Posterior vena cava (tissue), 2 donors: ENCODE data around the gene GOLGA8B. TPM values are rescaled to one million over a fixed set of nuclear protein-coding genes. Genes with fewer than 3 reads are reported as not detected.
A peak's percentile ranks its signal among the peaks of the same experiment; 100 is the strongest.
"Not testable (repeated sequence)": the region's sequence is repeated elsewhere in the genome, so short reads cannot be mapped to it uniquely, and the experiment has no call there.

Experiments
- DNase-seq: peaks from one replicate; pipeline ENCODE4 v3.0.0-alpha.2; 2020; ENCODE audit warnings: low spot score
- intact Hi-C, 2 donors: fragments of 100-400 bp; cut with DNase I; formaldehyde crosslinking; loops; one replicate each; pipeline versions ENCODE4 v1.14.1 to v1.14.2; 2022 to 2023
- long read RNA-seq, 2 donors: library from polyadenylated mRNA; unstranded; transcript quantifications; one replicate each; pipeline ENCODE4 v2.0.0, GENCODE V29; 2020 to 2021
- total RNA-seq, 2 donors: library from RNA; stranded (reverse); fragmentation: NEBNext Ultra II Directional; extraction: Animal tissue kit (Norgen Biotek cat#: 25700); gene quantifications; one replicate each; pipeline ENCODE4 v1.2.1, GENCODE V29; 2021
- donor health status: DM: yes; HTN: yes; CAD: no.
- donor health status: DM: yes; HTN: yes; CAD: no.

Gene GOLGA8B, protein sequence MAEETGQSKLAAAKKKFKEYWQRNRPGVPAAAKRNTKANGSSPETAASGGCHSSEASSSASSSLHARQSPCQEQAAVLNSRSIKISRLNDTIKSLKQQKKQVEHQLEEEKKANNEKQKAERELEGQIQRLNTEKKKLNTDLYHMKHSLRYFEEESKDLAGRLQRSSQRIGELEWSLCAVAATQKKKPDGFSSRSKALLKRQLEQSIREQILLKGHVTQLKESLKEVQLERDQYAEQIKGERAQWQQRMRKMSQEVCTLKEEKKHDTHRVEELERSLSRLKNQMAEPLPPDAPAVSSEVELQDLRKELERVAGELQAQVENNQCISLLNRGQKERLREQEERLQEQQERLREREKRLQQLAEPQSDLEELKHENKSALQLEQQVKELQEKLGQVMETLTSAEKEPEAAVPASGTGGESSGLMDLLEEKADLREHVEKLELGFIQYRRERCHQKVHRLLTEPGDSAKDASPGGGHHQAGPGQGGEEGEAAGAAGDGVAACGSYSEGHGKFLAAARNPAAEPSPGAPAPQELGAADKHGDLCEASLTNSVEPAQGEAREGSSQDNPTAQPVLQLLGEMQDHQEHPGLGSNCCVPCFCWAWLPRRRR
- 10 to 100 TPM; 41.8 to 52.0 TPM for total RNA-seq
- long read RNA-seq, donor 1, partial matches to known transcripts, result 6 of 10 reads
- long read RNA-seq, donor 1, other reads (novel, unspliced or antisense), result 4 of 10 reads
- long read RNA-seq, donor 2, partial matches to known transcripts, result 1 of 3 reads
- long read RNA-seq, donor 2, other reads (novel, unspliced or antisense), result 2 of 3 reads

- intact Hi-C loops, result no loop called here
- peak; percentile 84 for DNase-seq
Observed at GRCh38 chr15:34583399-34584329, at the start of gene GOLGA8B. Gene GOLGA8B (minus strand): TSS chr15:34583651. CDS start chr15:34535912, 47,739 bp downstream.

GRCh38 chr15:34633165-34633564 is 49.7 kb upstream of the GOLGA8B start:
- intact Hi-C loops, DNase-seq: not testable (repeated sequence)

DNA sequence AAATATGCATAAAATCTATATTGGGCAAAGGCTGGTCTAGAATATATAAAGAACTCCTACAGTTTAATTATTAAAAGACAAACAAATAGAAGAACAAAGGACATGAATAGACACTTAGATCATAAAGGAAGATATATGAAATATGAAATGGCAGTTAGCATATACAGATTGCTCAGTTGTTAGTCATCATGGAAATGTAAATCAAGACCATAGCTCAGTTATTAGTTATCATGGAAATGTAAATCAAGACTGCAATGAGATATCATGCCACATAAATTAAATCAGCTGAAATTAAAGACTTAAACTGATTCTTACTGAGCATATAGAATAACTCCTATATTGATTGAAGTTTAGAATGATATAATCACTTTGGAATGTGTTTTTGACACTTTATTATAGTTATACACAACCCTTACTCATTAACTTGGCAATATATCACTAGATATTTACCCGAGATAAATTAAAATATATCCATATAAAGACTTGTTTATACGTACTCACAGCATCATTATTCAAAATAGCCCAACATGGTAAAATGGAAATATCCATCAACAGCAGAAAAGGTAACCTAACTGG is 45.2 kb upstream of the GOLGA8B start:
- intact Hi-C loops, result no loop called here

DNA sequence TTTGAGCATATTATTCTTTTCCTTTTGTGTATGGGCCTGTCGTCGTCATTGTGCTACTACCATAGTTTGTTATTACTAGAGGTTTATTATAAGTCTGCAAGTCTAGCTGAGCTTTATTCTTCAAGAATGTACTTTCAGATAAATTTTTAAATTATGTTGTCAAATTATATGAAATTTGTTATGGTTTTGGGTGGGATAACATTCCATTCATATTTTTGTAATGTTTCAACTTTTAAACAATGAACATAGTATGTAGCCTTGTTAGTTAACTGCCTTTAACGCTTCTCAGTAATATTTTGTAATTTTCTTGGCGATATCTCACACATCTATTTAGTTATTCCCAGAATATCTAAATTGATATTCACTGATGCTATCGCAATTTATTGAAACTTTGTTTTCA is 41.6 kb upstream of the GOLGA8B start:
- intact Hi-C loops, result no loop called here
- no peak for DNase-seq

More for the DNA sequence above, 45.2 kb upstream of the GOLGA8B start:
- DNase-seq, result no peak

DNA sequence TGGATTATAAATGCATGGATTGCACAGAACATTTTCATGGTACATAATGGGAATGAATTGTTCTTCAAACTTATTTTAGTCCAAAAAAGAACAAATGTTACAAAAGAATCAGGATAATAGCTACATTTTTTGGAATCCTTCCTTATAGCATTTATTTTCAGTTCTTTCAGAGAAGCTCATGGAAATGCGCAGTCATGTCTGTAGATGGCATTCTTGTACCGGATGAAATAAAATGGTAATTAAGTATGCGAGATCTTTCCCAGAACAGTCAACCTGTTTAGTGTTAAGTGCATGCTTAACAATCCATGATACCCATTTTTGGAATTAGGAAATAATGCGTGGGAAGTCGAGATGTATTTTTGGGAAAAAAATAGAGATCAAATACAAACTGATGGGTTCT is 38.2 kb upstream of the GOLGA8B start:
- intact Hi-C loops, result loop anchor here in 1 of 2 donors (5.0 kb wide), 1 partner anchor 296 kb away; no protein-coding TSS in a partner anchor
- no peak for DNase-seq

GRCh38 chr15:34620814-34621213 is 37.4 kb upstream of the GOLGA8B start:
- intact Hi-C loops, result loop anchor here in 1 of 2 donors (5.0 kb wide), 1 partner anchor 296 kb away; no protein-coding TSS in a partner anchor

GRCh38 chr15:34620142-34620541 is 36.7 kb upstream of the GOLGA8B start:
- intact Hi-C loops, result loop anchor here in 1 of 2 donors (5.0 kb wide), 1 partner anchor 297 kb away; no protein-coding TSS in a partner anchor
- DNase-seq, result no peak

More at GRCh38 chr15:34620814-34621213, 37.4 kb upstream of the GOLGA8B start:
- DNase-seq, result no peak

DNA sequence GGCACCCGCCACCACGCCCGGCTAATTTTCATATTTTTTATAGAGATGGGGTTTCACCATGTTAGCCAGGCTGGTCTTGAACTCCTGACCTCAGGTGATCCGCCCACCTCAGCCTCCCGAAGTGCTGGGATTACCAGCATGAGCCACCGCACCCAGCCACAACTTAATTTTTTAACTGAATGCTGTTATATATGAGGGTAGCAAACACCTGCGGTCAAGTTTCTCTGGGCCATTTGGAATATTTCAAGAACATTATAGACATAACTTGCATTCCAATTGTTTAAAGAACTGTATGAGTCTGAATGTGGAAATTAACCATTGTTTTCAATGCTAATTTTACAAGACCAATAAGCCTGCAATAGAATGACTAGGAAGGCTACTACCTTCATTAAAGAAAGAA is 35.7 kb upstream of the GOLGA8B start:
- no peak for DNase-seq
- intact Hi-C loops, result no loop called here

DNA sequence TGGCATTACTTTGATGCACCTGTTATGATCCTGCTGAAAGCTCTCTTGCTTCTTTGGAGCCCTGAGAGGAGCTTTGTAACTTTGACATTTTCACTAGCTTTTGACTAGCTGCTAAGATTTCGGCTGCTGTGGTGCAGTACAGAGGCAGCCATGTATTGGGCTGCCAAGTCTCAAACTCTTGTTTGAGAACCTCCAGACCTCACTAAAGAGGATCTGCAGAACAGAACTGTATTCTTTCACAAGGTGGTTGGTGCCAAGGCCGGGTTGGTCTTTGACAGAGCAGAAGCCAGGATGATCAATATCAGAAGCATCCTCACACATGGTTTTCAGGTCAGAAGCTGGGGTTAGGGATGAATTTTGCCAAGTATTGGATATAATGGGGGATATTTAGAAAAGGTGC is 34.6 kb upstream of the GOLGA8B start:
- intact Hi-C loops, result no loop called here
- no peak for DNase-seq

DNA sequence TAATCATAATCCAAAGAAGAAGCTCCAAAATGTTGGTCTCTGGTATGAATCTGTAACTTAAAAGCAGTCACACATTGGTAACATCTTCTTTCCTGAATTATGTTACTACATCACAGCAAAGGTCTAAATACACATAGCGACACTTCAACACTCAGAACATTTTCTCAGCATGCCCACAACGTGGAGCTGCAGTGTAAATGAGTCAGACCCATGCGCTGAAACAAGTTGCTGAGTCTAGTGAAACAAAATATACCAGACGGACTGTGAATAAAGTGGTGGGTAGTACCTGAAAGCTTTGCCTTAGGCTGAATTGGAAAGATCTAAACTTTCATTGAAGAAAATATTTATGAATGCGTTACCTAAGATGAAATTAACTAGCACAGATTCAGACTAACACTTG is 33.2 kb upstream of the GOLGA8B start:
- intact Hi-C loops, result no loop called here
- no peak for DNase-seq

DNA sequence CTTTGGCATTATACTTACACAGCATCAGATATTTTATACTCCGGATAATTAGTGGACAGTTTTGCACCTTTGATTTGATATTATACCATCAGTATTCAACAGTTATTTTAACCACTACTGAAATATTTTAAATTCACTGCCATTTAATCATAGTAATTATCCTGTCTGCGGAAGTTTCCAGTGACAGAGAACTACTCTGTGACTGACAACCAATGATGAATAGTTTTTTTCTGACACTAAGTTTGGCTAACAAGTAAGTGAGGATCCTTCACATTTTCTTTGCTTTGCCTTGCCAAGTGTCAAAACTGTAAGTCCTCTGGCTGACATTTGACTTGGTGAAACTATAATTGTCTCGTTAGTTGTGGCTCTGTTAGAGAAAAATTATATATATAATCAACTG is 30.5 kb upstream of the GOLGA8B start:
- intact Hi-C loops, result no loop called here

GRCh38 chr15:34613301-34613700 is 29.9 kb upstream of the GOLGA8B start:
- intact Hi-C loops, result no loop called here
- no peak for DNase-seq

More for the DNA sequence above, 30.5 kb upstream of the GOLGA8B start:
- DNase-seq, result no peak

DNA sequence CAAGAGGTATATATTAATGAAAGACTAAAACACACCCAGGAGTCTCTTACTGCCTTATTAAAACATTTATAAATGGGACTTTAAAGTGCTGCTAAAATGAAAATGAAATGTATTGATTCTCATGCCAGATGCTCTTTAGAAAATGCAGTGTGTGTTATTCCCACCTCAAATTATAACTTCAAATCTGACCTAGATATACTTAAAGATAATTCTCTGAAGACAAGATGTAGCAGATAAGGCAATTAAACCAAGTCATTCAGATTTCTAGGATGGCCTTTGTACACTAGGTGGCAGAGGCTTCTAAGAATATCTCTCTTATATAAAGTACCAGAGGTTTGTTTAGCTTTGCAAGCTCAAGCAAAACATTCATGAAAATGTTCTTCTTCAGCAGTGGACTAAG is 26.9 kb upstream of the GOLGA8B start:
- intact Hi-C loops, result no loop called here
- DNase-seq, result no peak

DNA sequence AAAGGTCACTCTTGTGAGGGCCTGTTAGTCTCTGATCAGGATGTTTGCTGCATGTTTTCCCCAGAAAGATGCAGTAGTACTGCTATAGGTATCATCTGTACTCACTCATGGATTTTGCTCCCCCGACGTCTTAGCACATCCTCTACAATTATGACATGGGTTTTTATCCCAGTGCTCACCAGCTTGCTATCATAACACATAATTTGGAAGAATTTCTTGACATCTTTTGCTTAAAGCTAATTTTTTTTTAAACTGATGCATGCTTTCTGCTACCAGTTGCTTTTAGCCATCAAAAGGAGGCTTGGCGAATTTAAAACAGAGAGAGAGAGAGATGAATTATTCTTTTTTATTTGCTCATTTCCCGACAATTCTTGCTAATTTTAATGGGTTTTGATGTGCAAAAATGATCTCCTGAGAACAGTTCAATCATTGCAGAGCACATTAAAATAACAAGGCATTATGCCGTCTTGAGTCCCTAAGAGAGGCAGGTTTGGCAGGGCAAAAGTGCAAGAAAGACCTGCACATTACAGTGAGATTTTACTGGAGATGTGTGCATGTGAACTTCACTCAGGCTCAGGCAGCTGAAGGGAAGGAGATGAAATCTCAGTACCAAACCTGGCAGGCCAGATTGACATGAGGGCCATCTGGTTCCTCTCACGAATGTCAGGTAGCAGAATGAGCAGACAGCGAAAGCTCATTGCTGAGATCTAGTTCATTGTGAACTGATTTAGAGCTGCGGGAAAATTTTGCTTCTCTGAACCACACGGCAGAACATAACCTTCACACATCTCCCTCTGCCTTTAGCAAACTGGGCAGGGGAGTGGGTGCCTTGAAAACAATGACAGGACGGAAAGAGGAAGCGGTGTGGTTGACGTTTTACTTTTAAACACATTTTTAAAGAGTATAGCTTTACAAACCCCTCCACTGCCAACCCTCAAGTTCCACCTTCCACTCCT is 25.9 kb upstream of the GOLGA8B start:
- DNase-seq, result no peak
- intact Hi-C loops, result no loop called here

GRCh38 chr15:34608517-34608916 is 25.1 kb upstream of the GOLGA8B start:
- no peak for DNase-seq
- intact Hi-C loops, result no loop called here

DNA sequence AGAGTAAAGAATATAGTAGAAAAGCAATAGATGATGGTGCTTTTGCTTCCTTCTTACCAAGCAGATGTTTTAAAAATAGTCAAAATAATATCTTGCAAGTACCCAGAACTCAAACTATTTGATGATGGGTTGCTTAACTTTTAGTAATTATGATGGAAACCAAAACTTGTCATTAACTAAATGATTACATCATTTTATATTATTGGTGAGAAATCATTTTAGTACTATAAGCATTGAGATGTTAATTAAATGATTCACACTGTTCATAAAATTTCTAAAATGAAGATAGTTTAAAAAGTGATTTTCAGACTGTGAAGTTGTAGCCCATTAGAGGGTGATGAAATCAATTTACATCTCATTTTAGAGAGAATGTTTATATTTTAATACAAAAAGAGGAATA is 24.4 kb upstream of the GOLGA8B start:
- intact Hi-C loops, result no loop called here
- DNase-seq, result no peak

GRCh38 chr15:34606545-34606944 is 23.1 kb upstream of the GOLGA8B start:
- intact Hi-C loops, result no loop called here
- no peak for DNase-seq

DNA sequence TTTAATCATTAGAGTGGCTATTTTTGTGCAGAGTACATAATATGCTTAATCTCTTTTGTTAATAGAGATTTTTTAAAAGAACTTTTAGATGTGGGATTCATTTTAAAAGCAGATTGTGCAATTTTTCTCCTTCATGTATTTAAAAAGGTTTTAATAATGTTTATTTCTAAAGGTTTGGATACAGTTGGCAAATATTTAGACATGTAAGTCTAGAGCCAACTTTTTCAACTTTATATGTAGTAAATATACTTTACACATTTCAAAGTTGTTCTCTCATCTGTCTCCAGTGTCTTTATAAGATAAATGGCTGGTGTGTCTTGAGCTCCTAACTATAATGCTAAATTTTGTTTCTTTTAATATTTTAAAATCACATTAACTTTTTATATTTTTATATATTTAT is 22.7 kb upstream of the GOLGA8B start:
- intact Hi-C loops, result no loop called here
- no peak for DNase-seq
